GM04504 (cell line): Measurements from ENCODE around the gene PARVG.
A peak's percentile ranks its signal among the peaks of the same experiment; 100 is the strongest.

Experiments
- DNase-seq: peaks from one replicate; pipeline ENCODE4 v3.0.0-alpha.2; 2012; ENCODE audit warnings: low read depth

PARVG gene

GRCh38 chr22:44196731-44197131 is 16.0 kb downstream of the PARVG start:
- DNase-seq = no peak

GRCh38 chr22:44197271-44197670 is 16.5 kb downstream of the PARVG start:
- no peak for DNase-seq

- no peak for DNase-seq
These were observed 18.4 kb downstream of the PARVG start for GRCh38 chr22:44199164-44199563.

GRCh38 chr22:44199866-44200265 is 19.1 kb downstream of the PARVG start:
- DNase-seq = no peak

- no peak for DNase-seq
These were observed 19.7 kb downstream of the PARVG start for GRCh38 chr22:44200451-44200850.

- DNase-seq = no peak
These were observed 20.3 kb downstream of the PARVG start for GRCh38 chr22:44200855-44201550.

GRCh38 chr22:44201665-44202064 is 20.9 kb downstream of the PARVG start:
- no peak for DNase-seq

GRCh38 chr22:44202261-44202789 is 21.6 kb downstream of the PARVG start:
- peak; percentile 60 for DNase-seq

- DNase-seq = no peak
These were observed 22.5 kb downstream of the PARVG start for GRCh38 chr22:44203203-44203602.

- DNase-seq = no peak
These were observed 24.2 kb downstream of the PARVG start for GRCh38 chr22:44204739-44205515.

GRCh38 chr22:44205516-44206329 is 25.0 kb downstream of the PARVG start:
- no peak for DNase-seq

- no peak for DNase-seq
These were observed 25.6 kb downstream of the PARVG start for GRCh38 chr22:44206330-44206645.

GRCh38 chr22:44206696-44207095 is 26.0 kb downstream of the PARVG start:
- no peak for DNase-seq

- no peak for DNase-seq
These were observed 26.7 kb downstream of the PARVG start for GRCh38 chr22:44207173-44207980.

- no peak for DNase-seq
These were observed 27.2 kb downstream of the PARVG start for GRCh38 chr22:44207981-44208317.

GRCh38 chr22:44209343-44209742 is 28.6 kb downstream of the PARVG start:
- DNase-seq = no peak

GRCh38 chr22:44210722-44211121 is 30.0 kb downstream of the PARVG start:
- DNase-seq = peak; percentile 48

GRCh38 chr22:44211256-44211945 is 30.7 kb downstream of the PARVG start:
- DNase-seq = no peak

GRCh38 chr22:44211946-44212930 is 31.5 kb downstream of the PARVG start:
- DNase-seq = peak; percentile 26

GRCh38 chr22:44212936-44213335 is 32.2 kb downstream of the PARVG start:
- no peak for DNase-seq
